SH-SY5Y (cell line): ENCODE measurements around the gene CMTM3.

Experiments used
- GATA2 ChIP-seq: IDR thresholded peaks from 2 replicates; pipeline ENCODE4 v1.6.1; 2011; ENCODE audit warnings: mild to moderate bottlenecking, low read depth, low read length
- GATA3 ChIP-seq: IDR thresholded peaks from 2 replicates; pipeline ENCODE4 v1.6.1; 2011; ENCODE audit warnings: low read depth, mild to moderate bottlenecking, low read length, moderate library complexity

GRCh38 chr16:66658143-66658859 is 53.8 kb downstream of the CMTM3 start:
- no peak for TF ChIP-seq GATA3
- no peak for TF ChIP-seq GATA2
